Lower lobe of right lung (tissue), 2 donors: Measurements from ENCODE around the gene IL17REL. TPM values are rescaled to one million over a fixed set of nuclear protein-coding genes. Genes with fewer than 3 reads are reported as not detected.

Source experiments
- ATAC-seq, 2 donors: fragments of 200-7000 bp; cut with Tn5 transposase; one replicate each; pipeline ENCODE4 v1.9.1; 2020 to 2022; ENCODE audit warnings: mild to moderate bottlenecking in 2 of 2, moderate library complexity in 2 of 2
- DNase-seq: peaks from one replicate; pipeline ENCODE4 v3.0.0-alpha.2; 2020
- H3K27ac ChIP-seq: fragments of 200-600 bp; one replicate; pipeline ENCODE4 v1.8.0; 2022
- H3K27me3 ChIP-seq: fragments of 200-600 bp; one replicate; pipeline ENCODE4 v1.8.0; 2022; ENCODE audit warnings: low read depth
- H3K36me3 ChIP-seq: fragments of 200-600 bp; one replicate; pipeline ENCODE4 v1.8.0; 2022; ENCODE audit warnings: mild to moderate bottlenecking
- H3K4me1 ChIP-seq: fragments of 200-600 bp; one replicate; pipeline ENCODE4 v1.8.0; 2022
- H3K4me3 ChIP-seq: fragments of 200-600 bp; one replicate; pipeline ENCODE4 v1.8.0; 2022; ENCODE audit warnings: mild to moderate bottlenecking
- H3K9me3 ChIP-seq: fragments of 200-600 bp; one replicate; pipeline ENCODE4 v1.8.0; 2022
- intact Hi-C: fragments of 100-400 bp; cut with DNase I; formaldehyde crosslinking; loops from one replicate; pipeline ENCODE4 v1.11.0; 2022
- total RNA-seq: library from RNA; stranded (reverse); fragmentation: NEBNext Ultra II Directional; extraction: Animal tissue kit (Norgen Biotek cat#: 25700); gene quantifications from one replicate; pipeline ENCODE4 v1.2.1, GENCODE V29; 2021
- TF ChIP-seq, protein P1 (sequence below): fragments of 200-600 bp; IDR thresholded peaks from one replicate; pipeline ENCODE4 v1.8.0; 2022; ENCODE audit warnings: antibody characterized with exemption, mild to moderate bottlenecking
- donor health status: DM: no; HTN: yes; CAD: no; lungs with severe emphysema.

The IL17REL gene
- total RNA-seq, 1 donor from 2014 or later = 0.09 TPM

DNA sequence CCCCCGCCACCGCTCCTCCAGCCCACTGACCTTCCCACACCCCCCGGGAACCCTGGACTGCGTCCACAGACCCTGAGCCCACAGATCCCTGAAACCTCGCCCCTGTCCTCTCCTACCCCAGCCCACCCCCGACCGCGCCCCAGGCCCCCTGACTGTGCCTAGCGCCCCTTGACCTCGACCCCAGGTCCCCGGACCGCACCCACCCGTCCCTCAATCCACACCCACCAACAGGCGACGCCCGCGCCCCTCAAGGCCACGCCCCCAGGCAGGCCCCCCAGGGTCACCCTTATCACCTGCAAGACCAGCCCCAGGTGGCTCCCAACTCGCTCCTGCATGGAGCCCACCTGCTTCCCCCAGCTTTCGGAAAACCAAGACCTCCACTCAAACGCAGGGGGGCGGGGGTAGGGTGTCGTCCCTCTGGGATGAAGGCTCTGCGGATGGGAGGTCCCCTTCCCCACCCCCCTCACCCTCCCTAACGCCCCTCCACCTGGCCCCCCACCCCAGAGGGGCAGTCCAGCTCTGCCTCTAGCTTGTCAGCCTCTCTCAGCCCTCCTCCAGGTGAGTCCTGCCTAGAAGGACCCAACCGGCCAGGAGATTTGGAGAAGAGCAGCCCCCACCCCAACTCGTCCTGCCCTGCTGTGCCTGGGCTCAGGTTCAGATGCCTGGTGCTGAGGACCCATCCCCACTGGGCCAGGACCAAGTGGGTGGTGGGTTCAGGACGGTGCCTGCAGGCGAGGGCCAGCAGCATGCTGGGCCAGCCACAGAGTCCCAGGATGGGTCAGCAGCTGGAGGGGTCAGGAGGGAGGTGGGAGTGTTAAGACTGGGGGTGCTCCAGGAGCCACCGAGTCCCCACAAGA is 3.1 kb upstream of the IL17REL start:
- intact Hi-C loops = no loop called here
- H3K4me1 ChIP-seq = peaks cover 7% of the 10 kb centered on the region
- H3K9me3 ChIP-seq = no peaks in the 10 kb centered on the region
- no peaks in the 10 kb centered on the region for H3K36me3 ChIP-seq
- TF ChIP-seq, protein P1, sequence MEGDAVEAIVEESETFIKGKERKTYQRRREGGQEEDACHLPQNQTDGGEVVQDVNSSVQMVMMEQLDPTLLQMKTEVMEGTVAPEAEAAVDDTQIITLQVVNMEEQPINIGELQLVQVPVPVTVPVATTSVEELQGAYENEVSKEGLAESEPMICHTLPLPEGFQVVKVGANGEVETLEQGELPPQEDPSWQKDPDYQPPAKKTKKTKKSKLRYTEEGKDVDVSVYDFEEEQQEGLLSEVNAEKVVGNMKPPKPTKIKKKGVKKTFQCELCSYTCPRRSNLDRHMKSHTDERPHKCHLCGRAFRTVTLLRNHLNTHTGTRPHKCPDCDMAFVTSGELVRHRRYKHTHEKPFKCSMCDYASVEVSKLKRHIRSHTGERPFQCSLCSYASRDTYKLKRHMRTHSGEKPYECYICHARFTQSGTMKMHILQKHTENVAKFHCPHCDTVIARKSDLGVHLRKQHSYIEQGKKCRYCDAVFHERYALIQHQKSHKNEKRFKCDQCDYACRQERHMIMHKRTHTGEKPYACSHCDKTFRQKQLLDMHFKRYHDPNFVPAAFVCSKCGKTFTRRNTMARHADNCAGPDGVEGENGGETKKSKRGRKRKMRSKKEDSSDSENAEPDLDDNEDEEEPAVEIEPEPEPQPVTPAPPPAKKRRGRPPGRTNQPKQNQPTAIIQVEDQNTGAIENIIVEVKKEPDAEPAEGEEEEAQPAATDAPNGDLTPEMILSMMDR = no peak
- no peak for ATAC-seq
- H3K27me3 ChIP-seq = peaks cover 73% of the 10 kb centered on the region
- no peak overlapping the region for H3K4me3 ChIP-seq
- H3K27ac ChIP-seq = no peak overlapping the region
- DNase-seq = peak; percentile 43

- H3K27me3 ChIP-seq = peaks cover 82% of the 10 kb centered on the region
- peaks cover 11% of the 10 kb centered on the region for H3K4me1 ChIP-seq
- DNase-seq (peak; percentile 36), ATAC-seq (no peak)
- H3K36me3 ChIP-seq = no peaks in the 10 kb centered on the region
- no peak overlapping the region for H3K27ac ChIP-seq
- H3K9me3 ChIP-seq = no peaks in the 10 kb centered on the region
- intact Hi-C loops = no loop called here
- no peak overlapping the region for H3K4me3 ChIP-seq
- TF ChIP-seq, protein P1 = no peak
Observed at GRCh38 chr22:50014655-50015401, 2.3 kb upstream of the IL17REL start.

DNA sequence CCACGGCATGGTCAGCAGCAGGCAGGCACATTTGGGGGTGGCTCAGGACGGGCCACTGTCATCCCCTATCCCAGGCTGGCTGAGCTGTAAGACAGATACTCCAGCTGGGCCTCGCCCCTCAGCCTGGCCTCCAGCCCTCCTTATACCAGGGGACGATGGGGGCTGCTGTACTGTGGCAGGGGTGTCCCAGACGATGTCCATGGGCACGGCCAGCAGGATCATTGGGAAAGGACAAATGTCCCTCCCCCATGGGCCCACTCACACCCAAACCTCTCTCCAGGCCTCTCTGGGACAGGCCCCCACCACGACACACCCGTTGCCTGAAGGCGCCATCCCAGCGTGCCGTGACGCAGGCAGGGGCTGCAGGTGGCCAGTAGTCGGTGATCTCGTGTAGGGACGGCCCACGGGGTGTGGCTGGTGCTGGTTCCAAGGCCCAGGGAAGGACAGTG is 1.5 kb upstream of the IL17REL start:
- intact Hi-C loops = no loop called here
- TF ChIP-seq, protein P1 = no peak
- no peak overlapping the region for H3K27ac ChIP-seq
- peaks cover 11% of the 10 kb centered on the region for H3K4me1 ChIP-seq
- peaks cover 84% of the 10 kb centered on the region for H3K27me3 ChIP-seq
- H3K9me3 ChIP-seq = no peaks in the 10 kb centered on the region
- DNase-seq (peak; percentile 39), ATAC-seq (no peak)
- no peak overlapping the region for H3K4me3 ChIP-seq
- H3K36me3 ChIP-seq = no peaks in the 10 kb centered on the region

GRCh38 chr22:50011447-50012210 is 936 bp downstream of the IL17REL start:
- intact Hi-C loops = no loop called here
- peaks cover 11% of the 10 kb centered on the region for H3K4me1 ChIP-seq
- TF ChIP-seq, protein P1 = no peak
- ATAC-seq = peak; percentile 36 to 59
- H3K4me3 ChIP-seq = no peak overlapping the region
- DNase-seq = peak; percentile 53
- H3K36me3 ChIP-seq = no peaks in the 10 kb centered on the region
- H3K27ac ChIP-seq = no peak overlapping the region
- H3K9me3 ChIP-seq = no peaks in the 10 kb centered on the region
- peaks cover 72% of the 10 kb centered on the region for H3K27me3 ChIP-seq
